OCI-LY7 (cell line): ENCODE results near the gene CACNA2D1. TPM values are rescaled to one million over a fixed set of nuclear protein-coding genes. Genes with fewer than 3 reads are reported as not detected.

ENCODE experiments used
- BruUV-seq: library from RNA; stranded (reverse); fragments of 400-500 nt; replicated peaks from 2 replicates; lab custom pipeline; 2021; lab: Mats Ljungman, UMichigan
- CTCF ChIA-PET: fragments of 300-600 bp; sonication (Branson Sonifier 250); formaldehyde crosslinking; loops from one replicate; lab custom pipeline; 2022; ENCODE audit warnings: antibody characterized with exemption; ENCODE audit not compliant: unreplicated experiment; lab: Charles Lee
- POLR2A ChIA-PET: fragments of 300-600 bp; sonication (Branson Sonifier 250); formaldehyde crosslinking; loops from one replicate; lab custom pipeline; 2022; ENCODE audit warnings: antibody characterized with exemption; lab: Charles Lee
- DNase-seq: peaks from one replicate; pipeline ENCODE4 v3.0.0-alpha.2; 2015; ENCODE audit warnings: low spot score
- H2AFZ ChIP-seq: fragments of 200-600 bp; sonication (generic), shearing (Covaris generic); 2 replicates; pipeline ENCODE4 v1.6.1; 2014; ENCODE audit warnings: mild to moderate bottlenecking, antibody characterized with exemption, low read length, moderate library complexity
- H3K27ac ChIP-seq: fragments of 200-600 bp; sonication (generic); 2 replicates; pipeline ENCODE4 v1.5.1; 2014; ENCODE audit warnings: mixed run types, low read depth, mild to moderate bottlenecking, moderate library complexity, low read length, inconsistent platforms; ENCODE audit not compliant: poor library complexity, severe bottlenecking
- H3K36me3 ChIP-seq: fragments of 200-600 bp; sonication (generic); 2 replicates; pipeline ENCODE4 v1.6.1; 2014; ENCODE audit warnings: mild to moderate bottlenecking, antibody characterized with exemption, low read length, moderate library complexity, mixed read lengths; ENCODE audit not compliant: insufficient read depth
- H3K4me1 ChIP-seq: fragments of 200-600 bp; sonication (generic); 2 replicates; pipeline ENCODE4 v1.5.1; 2014; ENCODE audit warnings: mild to moderate bottlenecking, low read length; ENCODE audit not compliant: insufficient read depth, poor library complexity, severe bottlenecking
- H3K4me2 ChIP-seq: fragments of 200-600 bp; sonication (generic); 2 replicates; pipeline ENCODE4 v1.6.1; 2014; ENCODE audit warnings: mild to moderate bottlenecking, low read length
- H3K4me3 ChIP-seq: fragments of 200-600 bp; sonication (generic); 2 replicates; pipeline ENCODE4 v1.5.1; 2014; ENCODE audit warnings: mild to moderate bottlenecking, low read depth, low read length; ENCODE audit not compliant: poor library complexity, severe bottlenecking
- H3K79me2 ChIP-seq: fragments of 200-600 bp; sonication (generic); 2 replicates; pipeline ENCODE4 v1.6.1; 2016; ENCODE audit warnings: low read depth, mild to moderate bottlenecking, low read length, moderate library complexity, mixed read lengths; ENCODE audit not compliant: insufficient read depth
- H3K9me2 ChIP-seq: fragments of 200-600 bp; sonication (generic); 2 replicates; pipeline ENCODE4 v1.6.1; 2016; ENCODE audit warnings: mild to moderate bottlenecking, low read length, mixed read lengths; ENCODE audit not compliant: insufficient read depth
- H3K9me3 ChIP-seq: fragments of 200-600 bp; sonication (generic); 2 replicates; pipeline ENCODE4 v1.6.1; 2014; ENCODE audit warnings: mild to moderate bottlenecking, mixed run types, low read length, mixed read lengths
- H4K20me1 ChIP-seq: fragments of 200-600 bp; sonication (generic); 2 replicates; pipeline ENCODE4 v1.6.1; 2014; ENCODE audit warnings: mild to moderate bottlenecking, antibody characterized with exemption, low read length, moderate library complexity, mixed read lengths; ENCODE audit not compliant: insufficient read depth
- CTCF ChIP-seq: fragments of 200-600 bp; sonication (generic); conservative IDR thresholded peaks from 2 replicates; pipeline ENCODE4 v1.5.1; 2014; ENCODE audit warnings: mild to moderate bottlenecking, antibody characterized with exemption, low read length, moderate library complexity, mixed read lengths
- EZH2phosphoT487 ChIP-seq: fragments of 200-600 bp; sonication (generic); IDR thresholded peaks from 2 replicates; pipeline ENCODE4 v1.6.1; 2018; ENCODE audit warnings: low read depth, borderline replicate concordance, mild to moderate bottlenecking, mixed run types, antibody characterized with exemption, low read length, moderate library complexity, mixed read lengths
- intact Hi-C: fragments of 100-400 bp; cut with micrococcal nuclease; formaldehyde crosslinking; loops from one replicate; pipeline ENCODE4 v1.10.0; 2022; ENCODE audit not compliant: unreplicated experiment
- total RNA-seq, 2 experiments: library from RNA; depleted of rRNA in 1 of 2; stranded (reverse); fragments of >200 nt in 1 of 2; shearing (Covaris generic) in 1 of 2; gene quantifications; 2 replicates each; pipeline ENCODE4 v1.2.3, GENCODE V29; 2014 to 2022

The CACNA2D1 gene
- total RNA-seq, 2 experiments from 2014 or later = not detected

DNA sequence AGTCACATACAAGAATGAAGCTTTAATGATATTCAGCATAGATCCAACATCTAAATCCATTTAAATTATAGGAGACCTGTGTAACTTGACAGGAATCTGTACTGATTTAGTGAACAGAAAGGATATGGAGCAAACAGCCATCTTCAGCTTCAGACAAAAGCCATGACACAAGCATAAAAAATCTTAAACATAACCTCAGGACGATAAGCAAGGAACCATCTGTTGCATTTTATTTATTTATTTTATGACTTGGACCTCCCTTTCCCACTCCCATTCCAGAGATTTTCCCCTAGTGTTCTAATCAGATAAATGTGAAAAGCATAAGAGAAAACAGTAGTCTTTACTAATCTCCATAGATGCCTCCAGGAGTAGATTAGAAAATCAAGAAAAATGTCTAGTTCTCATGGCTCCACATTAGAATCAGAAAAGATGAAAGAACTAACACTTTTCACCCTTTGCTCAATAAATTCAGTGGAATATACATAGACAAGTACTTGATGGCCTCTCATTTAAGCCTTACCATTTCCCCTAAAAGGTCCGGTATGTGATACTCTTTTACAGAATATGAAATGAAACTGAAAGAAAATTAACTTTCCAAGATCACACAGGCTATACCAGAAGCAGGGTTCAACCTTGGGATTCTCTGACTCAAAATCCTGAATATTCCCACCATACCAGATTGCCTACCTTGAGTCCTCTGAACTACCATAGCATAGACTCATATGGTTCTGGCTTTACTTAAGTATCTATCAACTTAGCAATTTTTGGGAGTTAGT is 15.2 kb downstream of the CACNA2D1 start:
- ChIA-PET POLR2A (no interaction called here), CTCF (no interaction called here)
- no peaks in the 10 kb centered on the region for H3K36me3 ChIP-seq
- no peak overlapping the region for H3K4me2 ChIP-seq
- no peaks in the 10 kb centered on the region for H3K9me3 ChIP-seq
- DNase-seq = no peak
- no peak overlapping the region for H3K27ac ChIP-seq
- H3K79me2 ChIP-seq = no peaks in the 10 kb centered on the region
- no peak overlapping the region for H3K4me3 ChIP-seq
- no peak overlapping the region for H2AFZ ChIP-seq
- H3K9me2 ChIP-seq = no peaks in the 10 kb centered on the region
- no TSS peak for BruUV-seq
- no peaks in the 10 kb centered on the region for H3K4me1 ChIP-seq
- intact Hi-C loops = no loop called here
- H4K20me1 ChIP-seq = no peaks in the 10 kb centered on the region; the same call in 1 of the 2 replicates
- TF ChIP-seq CTCF (no peak), EZH2phosphoT487 (no peak)

- Histone ChIP-seq H3K4me3 (no peak overlapping the region), H3K9me3 (no peaks in the 10 kb centered on the region), H3K9me2 (no peaks in the 10 kb centered on the region), H4K20me1 (no peaks in the 10 kb centered on the region; the same call in 1 of the 2 replicates), H3K36me3 (no peaks in the 10 kb centered on the region), H3K79me2 (no peaks in the 10 kb centered on the region), H3K27ac (no peak overlapping the region), H2AFZ (no peak overlapping the region), H3K4me1 (no peaks in the 10 kb centered on the region), H3K4me2 (no peak overlapping the region)
- DNase-seq = no peak
- ChIA-PET CTCF (no interaction called here), POLR2A (no interaction called here)
- intact Hi-C loops = no loop called here
- no TSS peak for BruUV-seq
- TF ChIP-seq EZH2phosphoT487 (no peak), CTCF (no peak)
Measured at GRCh38 chr7:82423446-82423845, 20.1 kb downstream of the CACNA2D1 start.

- Histone ChIP-seq H3K36me3 (no peaks in the 10 kb centered on the region), H3K79me2 (no peaks in the 10 kb centered on the region), H4K20me1 (no peaks in the 10 kb centered on the region), H3K4me1 (no peaks in the 10 kb centered on the region), H3K4me3 (no peak overlapping the region), H3K27ac (no peak overlapping the region), H3K9me3 (no peaks in the 10 kb centered on the region), H3K9me2 (no peaks in the 10 kb centered on the region), H3K4me2 (no peak overlapping the region), H2AFZ (no peak overlapping the region)
- TF ChIP-seq EZH2phosphoT487 (no peak), CTCF (no peak)
- intact Hi-C loops = no loop called here
- POLR2A ChIA-PET = no interaction called here
- CTCF ChIA-PET = no interaction called here
- no TSS peak for BruUV-seq
- no peak for DNase-seq
Measured at GRCh38 chr7:82419200-82419599, 24.4 kb downstream of the CACNA2D1 start.
